GM18505 (cell line): Measurements from ENCODE around the gene SCAPER.

Source experiments
- ATAC-seq: cut with Tn5 transposase; IDR thresholded peaks from one replicate; pipeline ENCODE4 v1.9.1; 2021; ENCODE audit not compliant: unreplicated experiment
- POLR2A ChIP-seq: IDR thresholded peaks from 4 replicates; pipeline ENCODE4 v1.6.1; 2011; ENCODE audit warnings: borderline replicate concordance; ENCODE audit not compliant: insufficient read depth, insufficient read length; ENCODE audit errors: extremely low read depth

SCAPER gene

GRCh38 chr15:76391309-76391708 lies 513.8 kb downstream of the SCAPER start:
- no peak for ATAC-seq
- no peak for TF ChIP-seq POLR2A

- TF ChIP-seq POLR2A: no peak
- no peak for ATAC-seq
Observed at GRCh38 chr15:76390571-76390970, 514.6 kb downstream of the SCAPER start.

DNA sequence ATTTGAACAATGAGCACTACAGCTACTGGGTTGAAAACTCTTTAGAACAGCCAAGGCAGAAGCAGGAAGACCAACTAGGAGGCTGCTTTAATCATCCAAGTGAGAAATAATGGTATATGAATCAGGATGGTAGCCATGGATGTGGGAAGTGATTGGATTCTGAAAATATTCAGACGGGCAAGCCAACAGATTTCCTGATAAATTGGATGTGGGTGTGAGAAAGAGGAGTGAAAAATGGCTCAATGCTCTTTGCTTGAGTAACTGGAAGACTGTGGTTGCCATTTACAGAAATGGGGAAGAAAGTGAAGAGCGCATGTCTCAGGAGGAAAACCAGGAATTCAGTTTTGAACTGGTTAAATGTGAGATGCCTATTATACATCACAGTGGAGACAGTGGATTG lies 518.2 kb downstream of the SCAPER start:
- TF ChIP-seq POLR2A: no peak

DNA sequence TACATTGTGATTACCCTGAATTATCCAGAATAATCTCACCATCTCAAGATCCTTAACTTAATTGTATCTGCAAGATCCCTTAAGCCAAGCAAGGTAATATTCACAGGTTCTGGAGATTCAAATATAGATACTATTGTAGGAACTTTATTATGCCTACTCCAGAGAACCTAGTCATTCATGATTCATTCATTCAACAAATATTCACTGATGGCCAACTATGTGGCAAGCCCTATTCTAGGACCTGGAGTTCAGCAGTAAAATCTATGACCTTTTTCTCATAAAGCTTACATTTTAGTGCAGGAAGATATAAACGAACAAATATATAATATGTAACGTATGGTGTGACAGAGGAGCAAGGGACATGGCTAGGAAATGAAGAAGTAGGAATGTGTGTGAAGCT lies 519.0 kb downstream of the SCAPER start:
- ATAC-seq: no peak
- no peak for TF ChIP-seq POLR2A

More for the DNA sequence above, 518.2 kb downstream of the SCAPER start:
- ATAC-seq: no peak

GRCh38 chr15:76384409-76384808 lies 520.7 kb downstream of the SCAPER start:
- TF ChIP-seq POLR2A: no peak
- no peak for ATAC-seq

DNA sequence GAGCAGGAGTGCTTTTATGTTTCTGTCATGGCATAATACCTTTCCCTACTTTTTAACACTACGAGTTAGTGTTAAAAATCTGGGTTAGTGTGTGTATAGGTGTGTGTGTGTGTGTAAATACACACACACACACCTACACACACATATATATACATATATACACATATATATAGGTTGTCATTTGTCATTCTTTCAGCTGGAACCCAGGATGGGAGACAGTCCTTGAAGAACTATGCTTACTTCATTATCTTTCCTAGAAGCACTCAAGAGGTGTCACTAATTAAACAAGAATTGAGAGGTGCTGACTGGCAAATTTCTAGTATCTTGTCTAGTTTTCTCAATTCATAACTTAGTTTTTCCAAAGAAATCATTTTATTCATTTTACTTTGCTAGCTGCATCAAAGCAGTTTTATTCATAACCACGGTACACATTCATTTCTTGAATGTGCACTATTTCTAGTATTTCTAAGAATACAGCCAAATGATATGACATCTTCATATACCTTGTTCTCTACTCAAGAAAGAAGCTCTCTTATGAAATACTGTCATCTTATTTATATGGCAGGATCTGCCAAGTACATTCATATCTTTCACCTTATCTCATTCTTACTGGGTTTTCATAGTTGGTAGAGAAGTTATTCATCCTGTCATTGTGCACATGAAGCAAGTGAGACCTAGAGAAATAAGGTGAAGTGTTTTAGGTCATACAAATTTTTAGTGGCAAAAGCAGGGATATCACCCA lies 522.0 kb downstream of the SCAPER start:
- ATAC-seq: no peak
- TF ChIP-seq POLR2A: no peak

DNA sequence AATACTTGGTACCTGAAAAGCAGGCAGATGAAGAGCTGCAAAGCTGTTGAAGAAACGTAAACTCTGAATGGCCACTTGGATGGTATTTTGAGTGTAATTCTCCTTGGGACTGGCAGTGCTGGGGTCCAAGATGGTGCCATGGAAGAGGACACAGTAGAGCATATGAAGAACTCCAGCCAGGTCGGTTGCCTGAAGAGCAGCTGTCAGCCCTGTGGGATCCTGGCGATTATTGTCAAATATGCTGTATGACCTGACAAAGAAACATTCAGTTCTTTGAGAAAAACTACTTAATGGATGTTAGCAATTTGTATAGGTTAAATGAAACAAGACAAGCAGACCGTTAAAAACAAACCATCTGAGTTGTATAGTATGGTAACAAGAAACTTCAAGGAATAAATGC lies 523.8 kb downstream of the SCAPER start:
- no peak for TF ChIP-seq POLR2A
- ATAC-seq: no peak

GRCh38 chr15:76380249-76380648 lies 524.9 kb downstream of the SCAPER start:
- no peak for TF ChIP-seq POLR2A
- ATAC-seq: no peak

- ATAC-seq: no peak
- TF ChIP-seq POLR2A: no peak
Observed at GRCh38 chr15:76378691-76379090, 526.4 kb downstream of the SCAPER start.

- no peak for TF ChIP-seq POLR2A
- ATAC-seq: no peak
Observed at GRCh38 chr15:76377751-76378150, 527.4 kb downstream of the SCAPER start.

GRCh38 chr15:76377217-76377616 lies 527.9 kb downstream of the SCAPER start:
- no peak for TF ChIP-seq POLR2A

GRCh38 chr15:76376816-76377215 lies 528.3 kb downstream of the SCAPER start:
- ATAC-seq: no peak
- no peak for TF ChIP-seq POLR2A

More at GRCh38 chr15:76377217-76377616, 527.9 kb downstream of the SCAPER start:
- ATAC-seq: no peak

DNA sequence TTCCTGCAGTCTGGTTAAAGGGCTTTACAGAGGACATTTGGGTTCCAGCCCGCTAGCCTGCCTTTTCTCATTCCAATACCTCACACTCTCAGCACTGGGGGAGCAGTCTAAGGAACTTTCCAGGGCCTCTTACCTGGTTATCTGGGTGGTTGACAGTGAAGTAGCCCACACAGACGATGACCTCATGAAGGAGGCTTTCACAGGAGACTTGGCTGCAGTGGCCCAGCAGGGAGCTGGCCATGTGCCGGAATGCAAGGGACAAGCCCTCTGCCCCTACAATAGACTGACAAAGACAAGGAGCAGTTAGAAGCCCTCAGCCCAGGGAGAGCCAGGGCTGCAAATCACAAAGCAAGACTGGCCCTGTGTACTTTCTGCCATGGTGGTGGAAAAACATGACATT lies 529.1 kb downstream of the SCAPER start:
- no peak for TF ChIP-seq POLR2A
- no peak for ATAC-seq

DNA sequence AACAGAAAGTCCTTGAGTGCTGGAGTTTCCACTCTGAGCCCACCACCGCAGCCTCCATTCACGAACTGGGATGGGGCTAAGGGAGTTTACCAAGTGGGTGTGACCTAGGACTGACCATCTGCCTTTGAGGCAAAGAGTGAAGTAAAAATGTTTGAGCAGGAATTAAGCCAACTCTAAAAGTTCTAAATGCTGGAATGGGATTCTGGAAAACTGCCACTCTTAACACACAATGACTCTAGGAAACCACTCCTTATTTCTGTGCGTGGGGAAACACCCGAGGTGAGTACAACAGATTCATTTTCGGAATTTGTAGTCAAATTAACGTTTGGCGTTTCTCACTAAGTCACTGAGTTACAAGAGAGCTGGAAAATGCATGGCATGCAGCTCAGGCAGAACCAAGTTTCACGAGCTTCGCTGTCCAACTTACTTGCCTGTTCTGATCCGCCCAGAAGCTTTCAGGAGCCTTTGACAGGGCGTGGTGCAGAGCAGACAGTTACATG lies 537.0 kb downstream of the SCAPER start:
- no peak for ATAC-seq
- no peak for TF ChIP-seq POLR2A
